Neural cell (in vitro differentiated cells): ENCODE results near the gene PRDM8. TPM values are rescaled to one million over a fixed set of nuclear protein-coding genes. Genes with fewer than 3 reads are reported as not detected.

ENCODE experiments used
- H2AFZ ChIP-seq: fragments of 200-600, 300-800 bp; sonication (generic), shearing (Covaris generic); 2 replicates; pipeline ENCODE4 v1.6.0; 2014; ENCODE audit warnings: low read depth, mild to moderate bottlenecking, antibody characterized with exemption, low read length, moderate library complexity
- H3F3A ChIP-seq: fragments of 200-600 bp; shearing (Covaris generic); 2 replicates; pipeline ENCODE4 v1.6.1; 2016; ENCODE audit warnings: mild to moderate bottlenecking, moderate library complexity, mixed read lengths, antibody characterized with exemption, low read length; ENCODE audit not compliant: insufficient read depth, poor library complexity, severe bottlenecking
- H3K27ac ChIP-seq: fragments of 200-600, 300-800 bp; sonication (generic), shearing (Covaris generic); 2 replicates; pipeline ENCODE4 v1.5.1; 2014; ENCODE audit warnings: mild to moderate bottlenecking, low read length, moderate library complexity
- H3K27me3 ChIP-seq: fragments of 300-800, 200-600 bp; sonication (generic), shearing (Covaris generic); 2 replicates; pipeline ENCODE4 v1.6.0; 2014; ENCODE audit warnings: mild to moderate bottlenecking, low read depth, low read length, moderate library complexity; ENCODE audit not compliant: insufficient read depth
- H3K36me3 ChIP-seq: fragments of 300-800, 200-600 bp; sonication (generic), shearing (Covaris generic); 2 replicates; pipeline ENCODE4 v1.5.1; 2014; ENCODE audit warnings: mild to moderate bottlenecking, antibody characterized with exemption, low read length, moderate library complexity; ENCODE audit not compliant: insufficient read depth
- H3K4me2 ChIP-seq: fragments of 300-800, 200-600 bp; sonication (generic), shearing (Covaris generic); 2 replicates; pipeline ENCODE4 v1.6.0; 2014; ENCODE audit warnings: mild to moderate bottlenecking, low read length
- H3K4me3 ChIP-seq: fragments of 300-800, 200-600 bp; sonication (generic), shearing (Covaris generic); 2 replicates; pipeline ENCODE4 v1.5.1; 2014; ENCODE audit warnings: mild to moderate bottlenecking, low read length, moderate library complexity
- H3K79me2 ChIP-seq: fragments of 200-600 bp; shearing (Covaris generic); replicated peaks from 2 replicates; pipeline ENCODE4 v1.6.0; 2014; ENCODE audit warnings: mild to moderate bottlenecking, low read length, moderate library complexity; ENCODE audit not compliant: insufficient read depth
- H3K9ac ChIP-seq: fragments of 300-800, 200-600 bp; sonication (generic), shearing (Covaris generic); 2 replicates; pipeline ENCODE4 v1.6.1; 2016; ENCODE audit warnings: mild to moderate bottlenecking, low read length, mixed read lengths
- H3K9me2 ChIP-seq: fragments of 200-600 bp; shearing (Covaris generic); 2 replicates; pipeline ENCODE4 v1.6.1; 2016; ENCODE audit warnings: mild to moderate bottlenecking, low read length, mixed read lengths; ENCODE audit not compliant: insufficient read depth
- H3K9me3 ChIP-seq: fragments of 200-600, 300-800 bp; sonication (generic), shearing (Covaris generic); 2 replicates; pipeline ENCODE4 v1.6.1; 2016; ENCODE audit warnings: mild to moderate bottlenecking, mixed run types, low read length, moderate library complexity, mixed read lengths
- H4K20me1 ChIP-seq: fragments of 200-600 bp; shearing (Covaris generic); 2 replicates; pipeline ENCODE4 v1.6.1; 2016; ENCODE audit warnings: mild to moderate bottlenecking, mixed run types; ENCODE audit not compliant: insufficient read depth
- EP300 ChIP-seq: fragments of 450-650 bp; conservative IDR thresholded peaks from 2 replicates; pipeline ENCODE4 v1.6.1; 2014; ENCODE audit warnings: antibody characterized with exemption, mild to moderate bottlenecking, moderate library complexity; ENCODE audit not compliant: poor library complexity, severe bottlenecking
- EZH2 ChIP-seq: fragments of 200-600, 300-800 bp; shearing (Covaris generic), sonication (generic); IDR thresholded peaks from 2 replicates; pipeline ENCODE4 v1.6.1; 2014; ENCODE audit warnings: antibody characterized with exemption, low read length, borderline replicate concordance, mild to moderate bottlenecking; ENCODE audit not compliant: insufficient read depth, poor library complexity, severe bottlenecking
- MXI1 ChIP-seq: fragments of 450-650 bp; conservative IDR thresholded peaks from 2 replicates; pipeline ENCODE4 v1.6.1; 2014; ENCODE audit warnings: antibody characterized with exemption, mild to moderate bottlenecking; ENCODE audit not compliant: poor library complexity, severe bottlenecking
- POLR2AphosphoS5 ChIP-seq: IDR thresholded peaks from 2 replicates; pipeline ENCODE4 v1.6.1; 2012
- RAD21 ChIP-seq: fragments of 450-650 bp; conservative IDR thresholded peaks from 2 replicates; pipeline ENCODE4 v1.6.1; 2014; ENCODE audit warnings: antibody characterized with exemption, mild to moderate bottlenecking, moderate library complexity
- SMC3 ChIP-seq: fragments of 450-650 bp; conservative IDR thresholded peaks from 2 replicates; pipeline ENCODE4 v1.6.1; 2014; ENCODE audit warnings: antibody characterized with exemption, mild to moderate bottlenecking, moderate library complexity; ENCODE audit not compliant: poor library complexity
- TAF1 ChIP-seq: IDR thresholded peaks from 2 replicates; pipeline ENCODE4 v1.6.1; 2012; ENCODE audit warnings: low read depth
- polyA plus RNA-seq: library from polyadenylated mRNA; depleted of rRNA; stranded (reverse); fragments of >200 nt; gene quantifications from 2 replicates; pipeline ENCODE4 v1.2.3, GENCODE V29; 2014
- TF ChIP-seq, protein P1 (sequence below): IDR thresholded peaks from 2 replicates; pipeline ENCODE4 v1.6.1; 2012; ENCODE audit warnings: borderline replicate concordance
- TF ChIP-seq, protein P2 (sequence below): fragments of 450-650 bp; IDR thresholded peaks from 2 replicates; pipeline ENCODE4 v1.5.1; 2014; ENCODE audit warnings: antibody characterized with exemption, mild to moderate bottlenecking, moderate library complexity; ENCODE audit not compliant: poor library complexity, severe bottlenecking

The PRDM8 gene
- polyA plus RNA-seq, 1 donor from 2014 or later, result 0.46 TPM

DNA sequence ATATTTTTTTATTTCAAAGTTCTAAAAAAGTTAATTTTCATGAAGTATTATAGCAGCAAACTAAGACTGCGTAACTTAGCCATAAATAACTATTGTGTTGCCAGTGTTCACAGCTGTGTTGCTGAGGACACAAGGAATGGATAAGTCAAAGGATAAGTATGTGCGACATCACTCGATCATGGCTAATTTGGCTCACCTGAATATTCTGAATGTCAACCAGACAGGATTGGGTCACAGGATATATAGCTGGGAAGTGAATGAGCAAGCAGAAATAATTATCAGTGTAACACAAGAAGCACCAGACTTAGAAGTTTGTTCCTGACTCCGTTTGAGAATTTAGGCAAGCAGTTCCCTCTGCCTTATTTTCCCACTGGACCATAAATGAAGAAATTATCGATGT lies 33.9 kb downstream of the PRDM8 start:
- no peak for TF ChIP-seq POLR2AphosphoS5
- TF ChIP-seq, protein P1, sequence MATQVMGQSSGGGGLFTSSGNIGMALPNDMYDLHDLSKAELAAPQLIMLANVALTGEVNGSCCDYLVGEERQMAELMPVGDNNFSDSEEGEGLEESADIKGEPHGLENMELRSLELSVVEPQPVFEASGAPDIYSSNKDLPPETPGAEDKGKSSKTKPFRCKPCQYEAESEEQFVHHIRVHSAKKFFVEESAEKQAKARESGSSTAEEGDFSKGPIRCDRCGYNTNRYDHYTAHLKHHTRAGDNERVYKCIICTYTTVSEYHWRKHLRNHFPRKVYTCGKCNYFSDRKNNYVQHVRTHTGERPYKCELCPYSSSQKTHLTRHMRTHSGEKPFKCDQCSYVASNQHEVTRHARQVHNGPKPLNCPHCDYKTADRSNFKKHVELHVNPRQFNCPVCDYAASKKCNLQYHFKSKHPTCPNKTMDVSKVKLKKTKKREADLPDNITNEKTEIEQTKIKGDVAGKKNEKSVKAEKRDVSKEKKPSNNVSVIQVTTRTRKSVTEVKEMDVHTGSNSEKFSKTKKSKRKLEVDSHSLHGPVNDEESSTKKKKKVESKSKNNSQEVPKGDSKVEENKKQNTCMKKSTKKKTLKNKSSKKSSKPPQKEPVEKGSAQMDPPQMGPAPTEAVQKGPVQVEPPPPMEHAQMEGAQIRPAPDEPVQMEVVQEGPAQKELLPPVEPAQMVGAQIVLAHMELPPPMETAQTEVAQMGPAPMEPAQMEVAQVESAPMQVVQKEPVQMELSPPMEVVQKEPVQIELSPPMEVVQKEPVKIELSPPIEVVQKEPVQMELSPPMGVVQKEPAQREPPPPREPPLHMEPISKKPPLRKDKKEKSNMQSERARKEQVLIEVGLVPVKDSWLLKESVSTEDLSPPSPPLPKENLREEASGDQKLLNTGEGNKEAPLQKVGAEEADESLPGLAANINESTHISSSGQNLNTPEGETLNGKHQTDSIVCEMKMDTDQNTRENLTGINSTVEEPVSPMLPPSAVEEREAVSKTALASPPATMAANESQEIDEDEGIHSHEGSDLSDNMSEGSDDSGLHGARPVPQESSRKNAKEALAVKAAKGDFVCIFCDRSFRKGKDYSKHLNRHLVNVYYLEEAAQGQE, result no peak
- TF ChIP-seq EZH2, result no peak
- no peak for TF ChIP-seq SMC3
- no peak for TF ChIP-seq RAD21
- TF ChIP-seq, protein P2, sequence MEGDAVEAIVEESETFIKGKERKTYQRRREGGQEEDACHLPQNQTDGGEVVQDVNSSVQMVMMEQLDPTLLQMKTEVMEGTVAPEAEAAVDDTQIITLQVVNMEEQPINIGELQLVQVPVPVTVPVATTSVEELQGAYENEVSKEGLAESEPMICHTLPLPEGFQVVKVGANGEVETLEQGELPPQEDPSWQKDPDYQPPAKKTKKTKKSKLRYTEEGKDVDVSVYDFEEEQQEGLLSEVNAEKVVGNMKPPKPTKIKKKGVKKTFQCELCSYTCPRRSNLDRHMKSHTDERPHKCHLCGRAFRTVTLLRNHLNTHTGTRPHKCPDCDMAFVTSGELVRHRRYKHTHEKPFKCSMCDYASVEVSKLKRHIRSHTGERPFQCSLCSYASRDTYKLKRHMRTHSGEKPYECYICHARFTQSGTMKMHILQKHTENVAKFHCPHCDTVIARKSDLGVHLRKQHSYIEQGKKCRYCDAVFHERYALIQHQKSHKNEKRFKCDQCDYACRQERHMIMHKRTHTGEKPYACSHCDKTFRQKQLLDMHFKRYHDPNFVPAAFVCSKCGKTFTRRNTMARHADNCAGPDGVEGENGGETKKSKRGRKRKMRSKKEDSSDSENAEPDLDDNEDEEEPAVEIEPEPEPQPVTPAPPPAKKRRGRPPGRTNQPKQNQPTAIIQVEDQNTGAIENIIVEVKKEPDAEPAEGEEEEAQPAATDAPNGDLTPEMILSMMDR, result no peak
- no peak for TF ChIP-seq TAF1
- Histone ChIP-seq H3K9ac (no peak overlapping the region), H3K27me3 (no peaks in the 10 kb centered on the region), H3K4me3 (no peak overlapping the region), H3K9me3 (no peaks in the 10 kb centered on the region), H4K20me1 (no peaks in the 10 kb centered on the region), H3K9me2 (no peaks in the 10 kb centered on the region), H2AFZ (no peak overlapping the region), H3K27ac (no peak overlapping the region), H3F3A (no peaks in the 10 kb centered on the region), H3K4me2 (no peak overlapping the region), H3K79me2 (no peaks in the 10 kb centered on the region), H3K36me3 (no peaks in the 10 kb centered on the region)

DNA sequence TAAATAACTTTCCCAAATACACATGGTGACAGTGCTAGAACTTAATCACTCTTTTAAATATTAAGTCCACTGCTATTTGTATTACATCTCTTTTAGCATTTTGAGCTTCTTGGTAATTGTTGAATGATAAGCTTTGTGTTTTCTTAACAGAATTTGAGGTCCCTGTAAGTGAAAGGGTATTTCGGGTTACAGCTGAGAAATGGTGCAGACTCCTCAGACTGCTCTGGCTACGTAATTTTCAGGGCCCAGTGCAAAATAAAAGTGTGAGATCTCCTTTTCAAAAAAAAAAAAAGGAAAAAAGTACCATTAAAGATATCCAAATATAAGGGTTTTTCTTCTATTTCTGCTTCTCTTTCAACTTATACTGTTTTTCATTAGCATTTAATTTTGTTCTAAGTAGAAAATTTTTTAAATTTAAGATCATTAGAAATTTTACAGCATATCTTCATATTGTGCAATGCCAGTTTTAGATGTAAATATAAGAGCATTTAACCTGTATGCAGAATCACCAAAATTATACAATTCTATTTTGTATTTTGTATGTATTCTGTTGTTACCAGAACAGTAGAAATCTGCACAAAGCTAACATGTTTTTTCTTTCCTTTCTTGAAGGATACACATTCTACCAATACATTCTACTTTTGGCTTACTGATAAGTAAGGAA lies 35.5 kb downstream of the PRDM8 start:
- no peak overlapping the region for H3K27ac ChIP-seq
- TF ChIP-seq, protein P1, result no peak
- TF ChIP-seq SMC3, result no peak
- TF ChIP-seq EZH2, result no peak
- no peak for TF ChIP-seq TAF1
- TF ChIP-seq RAD21, result no peak
- no peak for TF ChIP-seq MXI1
- TF ChIP-seq EP300, result no peak
- TF ChIP-seq POLR2AphosphoS5, result no peak
- TF ChIP-seq, protein P2, result no peak
- no peak overlapping the region for H2AFZ ChIP-seq
- no peak overlapping the region for H3K4me3 ChIP-seq
- H3K36me3 ChIP-seq, result no peaks in the 10 kb centered on the region
- no peaks in the 10 kb centered on the region for H4K20me1 ChIP-seq
- no peaks in the 10 kb centered on the region for H3K9me2 ChIP-seq
- H3K27me3 ChIP-seq, result no peaks in the 10 kb centered on the region
- H3K4me2 ChIP-seq, result no peak overlapping the region
- H3F3A ChIP-seq, result no peaks in the 10 kb centered on the region
- H3K9me3 ChIP-seq, result no peaks in the 10 kb centered on the region
- H3K79me2 ChIP-seq, result no peaks in the 10 kb centered on the region
- H3K9ac ChIP-seq, result no peak overlapping the region
